Mesenchymal stem cell (in vitro differentiated cells and primary cell): ENCODE results near the gene SNAI3.
A peak's percentile ranks its signal among the peaks of the same experiment; 100 is the strongest.

Experiments used
- DNase-seq: peaks from one replicate; pipeline ENCODE4 v3.0.0-alpha.2; 2013
- H2AFZ ChIP-seq: one replicate; pipeline ENCODE4 v1.6.1; 2013; ENCODE audit warnings: low read depth, mild to moderate bottlenecking, control low read depth, inconsistent platforms, low read length, moderate library complexity
- H2AK5ac ChIP-seq: 2 replicates; pipeline ENCODE4 v1.6.1; 2013; ENCODE audit warnings: low read length, moderate library complexity, mild to moderate bottlenecking, inconsistent platforms; ENCODE audit not compliant: severe bottlenecking
- H2BK120ac ChIP-seq: one replicate; pipeline ENCODE4 v1.6.1; 2013; ENCODE audit warnings: low read depth, mild to moderate bottlenecking, inconsistent platforms, low read length, moderate library complexity
- H2BK12ac ChIP-seq, 2 experiments: one replicate each; pipeline ENCODE4 v1.6.1; 2013; ENCODE audit warnings: inconsistent platforms in 2 of 2, low read length in 2 of 2, mild to moderate bottlenecking in 2 of 2, moderate library complexity in 2 of 2, control low read depth in 1 of 2
- H2BK15ac ChIP-seq: one replicate; pipeline ENCODE4 v1.6.1; 2013; ENCODE audit warnings: mild to moderate bottlenecking, low read depth, inconsistent platforms; ENCODE audit not compliant: poor library complexity, severe bottlenecking
- H2BK5ac ChIP-seq: 2 replicates; pipeline ENCODE4 v1.6.1; 2013; ENCODE audit warnings: low read depth, mild to moderate bottlenecking, low read length, control low read depth, inconsistent platforms; ENCODE audit not compliant: poor library complexity, severe bottlenecking
- H3K14ac ChIP-seq, 2 experiments: one replicate each; pipeline ENCODE4 v1.6.1; 2013; ENCODE audit warnings: inconsistent platforms in 2 of 2, low read length in 2 of 2, control low read depth in 1 of 2, mild to moderate bottlenecking in 1 of 2, moderate library complexity in 1 of 2
- H3K18ac ChIP-seq, 2 experiments: one replicate each; pipeline ENCODE4 v1.6.1; 2013; ENCODE audit warnings: inconsistent platforms in 2 of 2, low read length in 2 of 2, control low read depth in 1 of 2, low read depth in 1 of 2, mild to moderate bottlenecking in 1 of 2
- H3K23ac ChIP-seq, 2 experiments: one replicate each; pipeline ENCODE4 v1.6.1; 2013; ENCODE audit warnings: inconsistent platforms in 2 of 2, low read length in 2 of 2, mild to moderate bottlenecking in 2 of 2, moderate library complexity in 2 of 2, control low read depth in 1 of 2
- H3K27ac ChIP-seq: 2 replicates; pipeline ENCODE4 v1.5.1; 2013; ENCODE audit warnings: mild to moderate bottlenecking, moderate library complexity, low read length, control low read depth, inconsistent platforms; ENCODE audit not compliant: poor library complexity, severe bottlenecking
- H3K27me3 ChIP-seq, 2 experiments: 2 replicates each; pipeline versions ENCODE4 v1.6.1 to v1.7.0; 2013; ENCODE audit warnings: low read length in 2 of 2, mild to moderate bottlenecking in 2 of 2, moderate library complexity in 2 of 2, control low read depth in 1 of 2, inconsistent platforms in 1 of 2; ENCODE audit not compliant: control insufficient read depth in 1 of 2, insufficient read depth in 1 of 2
- H3K36me3 ChIP-seq, 2 experiments: 2 replicates each; pipeline versions ENCODE4 v1.6.1 to v1.7.0; 2013; ENCODE audit warnings: low read length in 2 of 2, control low read depth in 1 of 2, inconsistent platforms in 1 of 2, low read depth in 1 of 2, mild to moderate bottlenecking in 1 of 2; ENCODE audit not compliant: insufficient read depth in 2 of 2, control insufficient read depth in 1 of 2
- H3K4ac ChIP-seq, 2 experiments: one replicate each; pipeline ENCODE4 v1.6.1; 2013; ENCODE audit warnings: inconsistent platforms in 2 of 2, low read length in 2 of 2, mild to moderate bottlenecking in 2 of 2, moderate library complexity in 2 of 2, control low read depth in 1 of 2, low read depth in 1 of 2
- H3K4me1 ChIP-seq: 2 replicates; pipeline ENCODE4 v1.6.1; 2013; ENCODE audit warnings: low read depth, low read length, control low read depth; ENCODE audit not compliant: control insufficient read depth, insufficient read depth
- H3K4me2 ChIP-seq: 2 replicates; pipeline ENCODE4 v1.6.1; 2013; ENCODE audit warnings: low read length, mild to moderate bottlenecking, inconsistent platforms; ENCODE audit not compliant: poor library complexity, severe bottlenecking
- H3K4me3 ChIP-seq, 2 experiments: 2 replicates each; pipeline versions ENCODE4 v1.5.1 to v1.7.0; 2013; ENCODE audit warnings: low read length in 2 of 2, mild to moderate bottlenecking in 2 of 2, control low read depth in 1 of 2, low read depth in 1 of 2; ENCODE audit not compliant: insufficient read depth in 1 of 2
- H3K79me1 ChIP-seq: replicated peaks from 2 replicates; pipeline ENCODE4 v1.6.1; 2013; ENCODE audit warnings: mild to moderate bottlenecking, control low read depth, low read length, inconsistent platforms; ENCODE audit not compliant: poor library complexity, severe bottlenecking
- H3K9ac ChIP-seq: 2 replicates; pipeline ENCODE4 v1.7.0; 2013; ENCODE audit warnings: mild to moderate bottlenecking, low read length, moderate library complexity
- H3K9me3 ChIP-seq: 2 replicates; pipeline ENCODE4 v1.7.0; 2013; ENCODE audit warnings: mild to moderate bottlenecking, low read length; ENCODE audit not compliant: control insufficient read depth
- H4K8ac ChIP-seq: one replicate; pipeline ENCODE4 v1.6.1; 2013; ENCODE audit warnings: inconsistent platforms, mild to moderate bottlenecking, low read length, moderate library complexity
- H4K91ac ChIP-seq: one replicate; pipeline ENCODE4 v1.6.1; 2013; ENCODE audit warnings: mild to moderate bottlenecking, low read length, inconsistent platforms
- WGBS: methylation state at CpG from one replicate; pipeline ENCODE4 v1.1.7; 2013; ENCODE audit warnings: mixed read lengths; 5-methylcytosine and 5-hydroxymethylcytosine counted together

SNAI3 gene

DNA sequence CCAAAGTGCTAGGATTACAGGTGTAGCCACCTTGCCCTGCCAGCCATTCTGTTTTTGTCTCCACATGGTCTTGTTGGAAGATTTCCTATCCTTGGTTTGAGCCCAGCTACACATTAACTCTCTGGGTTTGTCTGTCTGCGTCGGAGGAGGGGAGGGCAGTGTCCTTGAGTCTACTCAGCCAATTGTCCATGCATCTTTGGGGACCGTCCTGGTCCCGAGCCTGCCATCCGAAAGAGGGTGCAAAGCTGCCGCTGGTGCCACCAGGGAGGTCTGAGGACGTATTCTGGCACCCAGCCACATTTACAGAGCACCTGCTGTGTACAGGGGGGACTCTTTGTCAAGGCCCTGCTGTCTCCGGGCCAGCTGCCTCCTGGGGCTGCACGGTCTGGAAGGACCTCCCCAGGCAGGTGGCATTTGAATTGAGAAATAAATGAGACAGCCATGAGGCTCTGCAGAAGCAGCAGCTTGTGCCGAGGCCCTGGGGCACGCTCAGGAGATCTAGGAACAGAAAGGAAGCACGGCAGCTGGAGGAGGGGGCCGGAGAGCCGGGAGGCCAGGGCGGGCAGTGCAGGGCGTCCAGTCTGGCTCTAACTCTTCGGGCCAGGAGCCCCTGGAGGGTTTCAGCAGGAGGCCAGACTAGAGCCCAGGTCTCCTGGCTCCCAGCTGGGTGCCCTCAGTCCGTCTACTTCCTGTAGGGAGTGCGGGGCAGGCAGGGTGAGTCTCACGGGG, 36.9 kb downstream of the SNAI3 start:
- Histone ChIP-seq H3K4ac (no peak overlapping the region), H2BK12ac (no peak overlapping the region), H2BK5ac (no peak overlapping the region), H3K36me3 (peaks cover 16 to 59% of the 10 kb centered on the region in 2 experiments), H3K14ac (no peak overlapping the region), H3K27me3 (no peaks in the 10 kb centered on the region), H4K8ac (no peak overlapping the region), H3K4me1 (peaks cover 37% of the 10 kb centered on the region), H4K91ac (no peak overlapping the region), H2AFZ (no peak overlapping the region), H3K4me2 (peak overlapping the region; percentile 60), H3K18ac (peak overlapping the region in 1 of 2 experiments; percentile 35), H3K9me3 (no peaks in the 10 kb centered on the region), H2AK5ac (no peak overlapping the region), H2BK15ac (no peak overlapping the region), H3K79me1 (peaks cover 24% of the 10 kb centered on the region), H3K27ac (peak overlapping the region; percentile 30), H2BK120ac (no peak overlapping the region), H3K4me3 (peak overlapping the region; percentile 82 to 89), H3K9ac (peak overlapping the region; percentile 86), H3K23ac (no peak overlapping the region)
- WGBS: 83% methylated on average over 19 of the region's 20 CpGs
- peak; percentile 17 for DNase-seq

DNA sequence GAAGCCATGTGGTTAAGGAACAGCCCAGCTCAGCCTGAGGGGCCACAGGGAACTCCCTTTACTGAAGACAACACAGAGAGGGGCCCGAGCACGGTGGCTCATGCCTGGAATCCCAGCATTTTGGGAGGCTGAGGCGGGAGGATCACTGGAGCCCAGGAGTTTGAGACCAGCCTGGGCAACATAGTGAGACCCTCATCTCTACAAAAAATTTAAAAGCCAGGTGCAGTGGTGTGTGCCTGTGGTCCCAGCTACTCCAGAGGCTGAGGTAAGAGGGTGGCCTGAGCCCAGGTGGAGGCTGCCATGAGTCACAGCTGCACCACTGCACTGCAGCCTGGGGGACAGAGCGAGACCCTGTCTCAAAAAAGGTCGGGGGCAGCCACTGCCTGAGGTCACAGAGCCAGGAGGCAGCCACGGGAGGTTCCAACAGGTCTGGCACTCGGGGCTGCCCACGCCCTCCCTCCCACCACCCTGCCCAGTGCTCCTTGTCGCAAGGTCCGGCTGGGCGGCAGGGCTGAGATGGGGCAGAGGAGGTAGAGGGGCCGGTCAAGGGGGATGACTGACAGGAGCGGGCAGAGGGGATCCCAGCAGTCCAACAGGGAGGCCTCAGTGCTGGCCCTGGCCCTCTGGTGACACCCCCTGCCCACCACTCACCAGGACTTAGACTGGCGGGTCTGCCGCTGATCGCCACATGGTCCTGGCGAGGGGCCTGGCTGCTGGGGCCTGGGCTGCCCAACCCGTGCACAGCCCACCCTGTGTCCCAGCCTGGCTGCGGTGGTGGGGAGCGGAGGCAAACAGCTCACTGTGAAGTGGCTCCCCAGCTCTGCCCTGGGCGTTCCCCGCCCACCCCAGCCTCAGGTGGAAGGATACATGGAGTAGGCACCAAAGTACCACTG, 38.9 kb downstream of the SNAI3 start:
- no peak overlapping the region for H3K14ac ChIP-seq
- H3K18ac ChIP-seq: no peak overlapping the region
- H3K9ac ChIP-seq: no peak overlapping the region
- no peak overlapping the region for H3K27ac ChIP-seq
- H2AK5ac ChIP-seq: no peak overlapping the region
- no peak overlapping the region for H4K8ac ChIP-seq
- H2BK12ac ChIP-seq: peak overlapping the region in 1 of 2 experiments; percentile 6
- H2BK15ac ChIP-seq: no peak overlapping the region
- no peaks in the 10 kb centered on the region for H3K27me3 ChIP-seq
- peaks cover 39% of the 10 kb centered on the region for H3K4me1 ChIP-seq
- H3K23ac ChIP-seq: peak overlapping the region in 1 of 2 experiments; percentile 14
- H3K36me3 ChIP-seq: peaks cover 4 to 56% of the 10 kb centered on the region in 2 experiments
- H3K4me3 ChIP-seq: no peak overlapping the region
- H2AFZ ChIP-seq: no peak overlapping the region
- H3K9me3 ChIP-seq: no peaks in the 10 kb centered on the region
- WGBS: 95% methylated on average over 17 of the region's 22 CpGs
- H4K91ac ChIP-seq: peak overlapping the region; percentile 45
- H3K4ac ChIP-seq: no peak overlapping the region
- H2BK5ac ChIP-seq: no peak overlapping the region
- H3K79me1 ChIP-seq: peaks cover 25% of the 10 kb centered on the region
- no peak overlapping the region for H2BK120ac ChIP-seq
- no peak for DNase-seq
- H3K4me2 ChIP-seq: no peak overlapping the region

DNA sequence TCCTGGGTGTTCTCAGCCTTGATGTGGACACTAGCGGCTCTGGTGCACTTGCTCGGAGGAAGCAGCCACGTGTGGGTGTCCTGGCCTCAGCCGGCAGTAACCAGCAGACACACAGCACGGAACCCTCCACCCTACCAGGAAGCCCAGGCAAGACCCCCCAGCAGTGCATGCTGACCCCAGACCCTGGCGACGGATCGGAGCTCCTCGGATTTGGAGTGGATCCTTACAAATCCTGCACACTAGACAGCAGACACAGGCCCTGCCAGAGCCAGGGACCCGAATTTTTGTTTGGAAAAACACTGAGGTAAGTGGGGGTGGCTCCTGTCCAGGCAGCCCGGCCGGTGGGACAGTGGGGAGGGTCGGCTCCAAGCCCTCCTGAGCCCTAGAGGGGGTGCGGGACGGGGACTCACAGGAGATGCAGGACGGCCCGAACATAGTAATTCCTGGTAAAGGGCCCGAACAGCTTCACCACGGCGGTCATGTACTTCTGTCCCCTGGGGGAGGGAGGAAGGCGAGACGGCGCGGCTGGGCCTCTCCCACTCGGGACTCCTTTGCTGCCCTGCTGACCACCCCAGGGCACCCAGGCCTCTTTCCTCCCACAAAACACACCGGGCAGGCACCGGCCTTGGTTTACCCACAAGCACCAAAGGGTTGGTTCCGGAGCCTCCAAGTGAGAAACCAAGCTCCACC, 39.8 kb downstream of the SNAI3 start:
- Histone ChIP-seq H3K23ac (no peak overlapping the region), H3K27ac (no peak overlapping the region), H3K9me3 (no peaks in the 10 kb centered on the region), H2AK5ac (no peak overlapping the region), H2BK5ac (no peak overlapping the region), H4K91ac (no peak overlapping the region), H3K4me3 (no peak overlapping the region), H3K14ac (no peak overlapping the region), H3K4ac (no peak overlapping the region), H2BK120ac (no peak overlapping the region), H3K4me2 (no peak overlapping the region), H2BK12ac (no peak overlapping the region), H3K79me1 (peaks cover 25% of the 10 kb centered on the region), H3K9ac (no peak overlapping the region), H2AFZ (no peak overlapping the region), H3K18ac (no peak overlapping the region), H3K4me1 (peaks cover 31% of the 10 kb centered on the region), H4K8ac (peak overlapping the region; percentile 28), H2BK15ac (no peak overlapping the region), H3K36me3 (peaks cover 0 to 56% of the 10 kb centered on the region in 2 experiments), H3K27me3 (no peaks in the 10 kb centered on the region)
- DNase-seq: no peak
- WGBS: 95% methylated on average over 28 of the region's 28 CpGs
